Tibial artery (tissue), 4 donors: Measurements from ENCODE around the gene NKX2-4.
"Not testable (repeated sequence)": the region's sequence is repeated elsewhere in the genome, so short reads cannot be mapped to it uniquely, and the experiment has no call there.

ENCODE experiments used
- DNase-seq, 2 donors: peaks; one replicate each; pipeline ENCODE4 v3.0.0-alpha.2; 2019
- H3K27ac ChIP-seq, 2 donors: fragments of 200-600 bp; sonication (generic) in 1 of 2; 1 replicate in 1 of 2; 2 replicates in 1 of 2; pipeline ENCODE4 v1.5.1; 2018 to 2019; ENCODE audit warnings: mild to moderate bottlenecking in 1 of 2
- H3K27me3 ChIP-seq, 2 donors: fragments of 200-600 bp; sonication (generic) in 1 of 2; one replicate each; pipeline versions ENCODE4 v1.5.1 to v1.6.0; 2016 to 2019
- H3K36me3 ChIP-seq, 3 donors: fragments of 200-600 bp; sonication (generic) in 2 of 3; one replicate each; pipeline ENCODE4 v1.5.1; 2016 to 2019; ENCODE audit warnings: mild to moderate bottlenecking in 2 of 3
- H3K4me1 ChIP-seq, 4 donors: fragments of 200-600 bp; sonication (generic) in 2 of 4; 1 replicate in 3 of 4; 2 replicates in 1 of 4; pipeline ENCODE4 v1.5.1; 2016 to 2019
- H3K4me3 ChIP-seq, 2 donors: fragments of 200-600 bp; sonication (generic) in 1 of 2; 1 replicate in 1 of 2; 2 replicates in 1 of 2; pipeline ENCODE4 v1.5.1; 2018 to 2019; ENCODE audit warnings: mild to moderate bottlenecking in 2 of 2
- H3K9me3 ChIP-seq, 3 donors: fragments of 200-600 bp; sonication (generic) in 1 of 3; one replicate each; pipeline ENCODE4 v1.5.1; 2016 to 2019
- intact Hi-C: fragments of 100-400 bp; cut with DNase I; formaldehyde crosslinking; loops from one replicate; pipeline ENCODE4 v1.15.0; 2023; ENCODE audit warnings: low total_unique reads
- TF ChIP-seq, protein P1 (sequence below), 2 experiments: fragments of 200-600 bp in 1 of 2; fragments of 450-650 bp in 1 of 2; IDR thresholded peaks; one replicate each; pipeline ENCODE4 v1.5.1; 2017 to 2019; ENCODE audit warnings: antibody characterized with exemption in 2 of 2, mild to moderate bottlenecking in 1 of 2, moderate library complexity in 1 of 2

Gene NKX2-4

DNA sequence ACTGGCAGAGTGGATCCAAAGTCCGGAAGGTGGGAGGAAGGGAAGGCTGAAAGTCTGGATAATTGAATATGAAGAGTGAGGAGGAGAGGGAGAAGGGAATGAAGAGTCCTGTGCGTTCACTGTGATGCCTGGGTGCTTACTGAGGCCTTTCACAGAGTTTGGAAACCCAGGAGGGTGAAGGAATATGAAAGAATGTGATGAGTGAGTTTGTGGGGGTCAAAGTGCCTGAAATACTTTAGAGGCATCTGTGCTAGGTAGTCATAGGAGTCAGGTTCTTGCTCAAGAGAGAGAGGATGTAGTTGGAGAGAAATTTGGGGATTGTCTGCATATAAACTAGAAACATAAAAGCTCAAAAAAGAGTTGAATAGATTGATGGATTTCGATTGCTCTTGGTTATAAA is 20.7 kb downstream of the NKX2-4 start:
- no peak overlapping the region for H3K27ac ChIP-seq
- intact Hi-C loops = no loop called here
- no peaks in the 10 kb centered on the region for H3K9me3 ChIP-seq
- no peaks in the 10 kb centered on the region for H3K27me3 ChIP-seq
- peaks cover 0 to 28% (median 28%) of the 10 kb centered on the region in 3 donors for H3K36me3 ChIP-seq
- no peak for DNase-seq
- H3K4me1 ChIP-seq = no peaks in the 10 kb centered on the region
- no peak overlapping the region for H3K4me3 ChIP-seq
- TF ChIP-seq, protein P1, sequence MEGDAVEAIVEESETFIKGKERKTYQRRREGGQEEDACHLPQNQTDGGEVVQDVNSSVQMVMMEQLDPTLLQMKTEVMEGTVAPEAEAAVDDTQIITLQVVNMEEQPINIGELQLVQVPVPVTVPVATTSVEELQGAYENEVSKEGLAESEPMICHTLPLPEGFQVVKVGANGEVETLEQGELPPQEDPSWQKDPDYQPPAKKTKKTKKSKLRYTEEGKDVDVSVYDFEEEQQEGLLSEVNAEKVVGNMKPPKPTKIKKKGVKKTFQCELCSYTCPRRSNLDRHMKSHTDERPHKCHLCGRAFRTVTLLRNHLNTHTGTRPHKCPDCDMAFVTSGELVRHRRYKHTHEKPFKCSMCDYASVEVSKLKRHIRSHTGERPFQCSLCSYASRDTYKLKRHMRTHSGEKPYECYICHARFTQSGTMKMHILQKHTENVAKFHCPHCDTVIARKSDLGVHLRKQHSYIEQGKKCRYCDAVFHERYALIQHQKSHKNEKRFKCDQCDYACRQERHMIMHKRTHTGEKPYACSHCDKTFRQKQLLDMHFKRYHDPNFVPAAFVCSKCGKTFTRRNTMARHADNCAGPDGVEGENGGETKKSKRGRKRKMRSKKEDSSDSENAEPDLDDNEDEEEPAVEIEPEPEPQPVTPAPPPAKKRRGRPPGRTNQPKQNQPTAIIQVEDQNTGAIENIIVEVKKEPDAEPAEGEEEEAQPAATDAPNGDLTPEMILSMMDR (IDR thresholded peaks at IDR 0.05) = no peak

DNA sequence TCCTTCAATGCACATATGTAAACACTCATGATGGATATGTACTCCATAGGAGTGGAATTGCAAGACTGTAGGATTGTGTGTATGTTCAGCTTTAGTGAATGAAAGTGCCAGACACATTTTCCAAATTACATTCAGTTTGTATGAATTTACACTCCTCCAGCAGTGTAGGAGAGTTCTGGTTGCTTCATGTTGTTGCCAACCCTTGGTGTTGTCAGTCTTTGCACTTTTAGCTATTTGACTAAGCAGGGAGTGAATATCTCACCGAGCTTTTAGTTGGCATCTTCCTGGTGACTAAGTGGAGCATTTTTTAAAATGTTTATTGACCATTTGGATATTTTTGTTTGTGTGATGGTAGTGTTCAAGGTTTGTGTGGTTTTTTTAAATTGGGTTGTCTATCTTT is 23.9 kb downstream of the NKX2-4 start:
- Histone ChIP-seq H3K4me1 (no peaks in the 10 kb centered on the region), H3K27ac (no peak overlapping the region), H3K9me3 (no peaks in the 10 kb centered on the region), H3K4me3 (no peak overlapping the region), H3K36me3 (peaks cover 17 to 31% (median 19%) of the 10 kb centered on the region in 3 donors), H3K27me3 (no peaks in the 10 kb centered on the region)
- DNase-seq = no peak
- intact Hi-C loops = no loop called here
- TF ChIP-seq, protein P1 (IDR thresholded peaks at IDR 0.05) = no peak

DNA sequence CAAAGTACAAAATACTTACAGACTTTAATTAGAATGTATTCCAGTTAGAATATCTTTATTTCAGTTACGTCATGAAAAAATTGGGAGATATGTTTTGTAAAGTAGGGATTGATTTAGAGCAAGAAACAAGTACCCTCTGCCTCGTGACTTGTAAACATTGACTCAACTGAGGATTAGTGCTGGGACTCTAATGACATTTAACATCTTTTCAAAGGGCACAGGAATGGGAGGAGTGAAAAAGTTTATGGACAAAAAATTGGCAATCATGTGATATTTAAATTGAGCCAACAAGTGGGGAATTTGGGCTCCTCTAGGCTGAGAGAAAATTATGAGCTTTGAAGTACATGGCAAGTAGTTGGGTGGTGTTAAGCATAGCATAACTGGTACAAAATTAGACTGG is 25.3 kb downstream of the NKX2-4 start:
- H3K27ac ChIP-seq = no peak overlapping the region
- H3K27me3 ChIP-seq = no peaks in the 10 kb centered on the region
- H3K4me3 ChIP-seq = no peak overlapping the region
- H3K9me3 ChIP-seq = no peaks in the 10 kb centered on the region
- peaks cover 21 to 43% (median 22%) of the 10 kb centered on the region in 3 donors for H3K36me3 ChIP-seq
- no peak for DNase-seq
- intact Hi-C loops = no loop called here
- TF ChIP-seq, protein P1 (IDR thresholded peaks at IDR 0.05) = no peak
- H3K4me1 ChIP-seq = no peaks in the 10 kb centered on the region

DNA sequence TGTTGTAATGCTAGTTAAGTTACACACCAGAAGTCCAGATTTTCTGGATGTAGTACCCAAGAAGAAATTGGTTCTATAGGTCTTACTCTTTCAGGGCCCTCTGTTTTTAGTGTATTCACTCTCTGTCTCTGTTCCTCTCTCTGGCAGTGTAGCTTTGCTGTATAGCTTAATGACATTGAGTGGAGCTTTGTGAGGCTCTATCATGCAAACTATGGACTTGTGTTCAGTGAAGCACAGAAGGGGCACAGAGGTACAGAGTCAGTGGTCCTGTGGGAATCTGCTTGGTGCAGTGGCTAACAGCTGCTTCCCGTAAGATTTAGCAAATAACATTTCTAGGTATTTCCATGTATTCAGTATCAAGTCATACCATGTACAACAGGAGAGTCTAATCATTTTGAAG is 26.1 kb downstream of the NKX2-4 start:
- TF ChIP-seq, protein P1 (IDR thresholded peaks at IDR 0.05) = no peak
- intact Hi-C loops = no loop called here
- H3K4me1 ChIP-seq = no peaks in the 10 kb centered on the region
- H3K36me3 ChIP-seq = peaks cover 28 to 46% (median 29%) of the 10 kb centered on the region in 3 donors
- no peak for DNase-seq
- H3K9me3 ChIP-seq = no peaks in the 10 kb centered on the region
- no peak overlapping the region for H3K27ac ChIP-seq
- no peak overlapping the region for H3K4me3 ChIP-seq
- H3K27me3 ChIP-seq = no peaks in the 10 kb centered on the region

DNA sequence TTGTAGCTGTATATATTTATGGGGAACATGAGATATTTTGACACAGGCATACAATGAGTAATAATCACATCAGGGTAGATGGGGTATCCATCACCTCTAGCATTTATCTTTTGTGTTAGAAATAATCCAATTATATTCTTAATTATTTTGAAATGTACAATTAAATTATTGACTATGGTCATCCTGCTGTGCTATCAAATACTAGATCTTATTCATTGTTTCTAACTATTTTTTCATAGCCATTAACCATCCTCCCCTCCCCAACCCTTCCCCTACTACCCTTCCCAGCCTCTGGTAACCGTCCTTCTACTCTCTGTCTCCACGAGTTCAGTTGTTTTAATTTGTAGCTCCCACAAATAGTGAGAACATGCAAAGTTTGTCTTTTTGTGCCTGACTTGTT is 28.5 kb downstream of the NKX2-4 start:
- peaks cover 36 to 43% (median 40%) of the 10 kb centered on the region in 3 donors for H3K36me3 ChIP-seq
- H3K4me1 ChIP-seq = no peaks in the 10 kb centered on the region
- intact Hi-C loops = loop anchor here (10.0 kb wide), 1 partner anchor 134 kb away; no protein-coding TSS in a partner anchor
- TF ChIP-seq, protein P1 (IDR thresholded peaks at IDR 0.05) = no peak
- no peaks in the 10 kb centered on the region for H3K9me3 ChIP-seq
- DNase-seq = no peak
- no peaks in the 10 kb centered on the region for H3K27me3 ChIP-seq
- no peak overlapping the region for H3K27ac ChIP-seq
- H3K4me3 ChIP-seq = no peak overlapping the region

DNA sequence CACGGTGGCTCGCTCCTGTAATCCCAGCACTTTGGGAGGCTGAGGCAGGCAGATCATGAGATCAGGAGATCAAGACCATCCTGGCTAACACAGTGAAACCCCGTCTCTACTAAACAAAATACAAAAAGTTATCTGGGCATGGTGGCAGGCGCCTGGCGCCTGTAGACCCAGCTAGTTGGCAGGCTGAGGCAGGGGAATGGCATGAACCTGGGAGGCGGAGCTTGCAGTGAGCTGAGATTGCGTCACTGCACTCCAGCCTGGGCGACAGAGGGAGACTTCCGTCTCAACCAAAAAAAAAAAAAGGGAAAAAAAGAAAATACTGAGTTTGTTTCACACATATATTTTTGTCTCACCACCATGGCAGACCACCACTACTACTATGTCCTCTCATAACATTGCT is 31.1 kb downstream of the NKX2-4 start:
- H3K36me3 ChIP-seq = peaks cover 48 to 52% (median 48%) of the 10 kb centered on the region in 3 donors
- intact Hi-C loops = loop anchor here (10.0 kb wide), 1 partner anchor 131 kb away; no protein-coding TSS in a partner anchor

More for the DNA sequence above, 31.1 kb downstream of the NKX2-4 start:
- H3K27me3 ChIP-seq, H3K9me3 ChIP-seq, H3K4me3 ChIP-seq, H3K27ac ChIP-seq, H3K4me1 ChIP-seq, DNase-seq: not testable (repeated sequence)
